Lower leg skin (tissue), 4 donors: Measurements from ENCODE around the gene OGFOD1. TPM values are rescaled to one million over a fixed set of nuclear protein-coding genes. Genes with fewer than 3 reads are reported as not detected.

ENCODE experiments used
- DNase-seq, 2 donors: peaks; one replicate each; pipeline ENCODE4 v3.0.0-alpha.2; 2019; ENCODE audit warnings: low spot score in 2 of 2
- H3K4me3 ChIP-seq: fragments of 200-600 bp; sonication (generic); 2 replicates; pipeline ENCODE4 v1.5.1; 2017; ENCODE audit warnings: mild to moderate bottlenecking, low read depth; ENCODE audit not compliant: poor library complexity, severe bottlenecking
- POLR2A ChIP-seq, 2 donors: fragments of 450-650 bp; IDR thresholded peaks; one replicate each; pipeline ENCODE4 v1.6.1; 2016 to 2017; ENCODE audit warnings: antibody characterized with exemption in 2 of 2, mild to moderate bottlenecking in 1 of 2, moderate library complexity in 1 of 2
- WGBS, 2 donors: methylation state at CpG; one replicate each; pipeline ENCODE4 v1.1.5; 2018; 5-methylcytosine and 5-hydroxymethylcytosine counted together
- intact Hi-C: fragments of 100-400 bp; cut with DNase I; formaldehyde crosslinking; loops from one replicate; pipeline ENCODE4 v1.15.0; 2023; ENCODE audit warnings: low total_unique reads
- total RNA-seq, 4 donors: library from RNA; depleted of rRNA; stranded (reverse); fragments of >200 nt; gene quantifications; one replicate each; pipeline ENCODE4 v1.1.0, GENCODE V29; 2016
- TF ChIP-seq, protein P1 (sequence below), 3 donors: fragments of 450-650 bp; IDR thresholded peaks; one replicate each; pipeline ENCODE4 v1.5.1; 2016; ENCODE audit warnings: antibody characterized with exemption in 3 of 3, mild to moderate bottlenecking in 3 of 3, moderate library complexity in 2 of 3

The OGFOD1 gene
- total RNA-seq, 4 donors from 2014 or later, result 17.0 to 42.2 (median 34.6) TPM

- peak overlapping the region; percentile 97 for H3K4me3 ChIP-seq
- DNase-seq, result no peak
- intact Hi-C loops, result no loop called here
- 22 to 24% methylated on average over 7 of the region's 7 CpGs for WGBS, 2 donors
- no peak for TF ChIP-seq POLR2A (IDR thresholded peaks at IDR 0.05)
- TF ChIP-seq, protein P1, sequence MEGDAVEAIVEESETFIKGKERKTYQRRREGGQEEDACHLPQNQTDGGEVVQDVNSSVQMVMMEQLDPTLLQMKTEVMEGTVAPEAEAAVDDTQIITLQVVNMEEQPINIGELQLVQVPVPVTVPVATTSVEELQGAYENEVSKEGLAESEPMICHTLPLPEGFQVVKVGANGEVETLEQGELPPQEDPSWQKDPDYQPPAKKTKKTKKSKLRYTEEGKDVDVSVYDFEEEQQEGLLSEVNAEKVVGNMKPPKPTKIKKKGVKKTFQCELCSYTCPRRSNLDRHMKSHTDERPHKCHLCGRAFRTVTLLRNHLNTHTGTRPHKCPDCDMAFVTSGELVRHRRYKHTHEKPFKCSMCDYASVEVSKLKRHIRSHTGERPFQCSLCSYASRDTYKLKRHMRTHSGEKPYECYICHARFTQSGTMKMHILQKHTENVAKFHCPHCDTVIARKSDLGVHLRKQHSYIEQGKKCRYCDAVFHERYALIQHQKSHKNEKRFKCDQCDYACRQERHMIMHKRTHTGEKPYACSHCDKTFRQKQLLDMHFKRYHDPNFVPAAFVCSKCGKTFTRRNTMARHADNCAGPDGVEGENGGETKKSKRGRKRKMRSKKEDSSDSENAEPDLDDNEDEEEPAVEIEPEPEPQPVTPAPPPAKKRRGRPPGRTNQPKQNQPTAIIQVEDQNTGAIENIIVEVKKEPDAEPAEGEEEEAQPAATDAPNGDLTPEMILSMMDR (IDR thresholded peaks at IDR 0.05), result no peak
These were observed 27.6 kb upstream of the OGFOD1 start for GRCh38 chr16:56423584-56424403.

GRCh38 chr16:56424404-56424764 is 27.0 kb upstream of the OGFOD1 start:
- TF ChIP-seq, protein P1 (IDR thresholded peaks at IDR 0.05), result no peak
- no peak for TF ChIP-seq POLR2A (IDR thresholded peaks at IDR 0.05)
- intact Hi-C loops, result no loop called here
- H3K4me3 ChIP-seq, result peak overlapping the region; percentile 97
- DNase-seq, result no peak
- 1 to 2% methylated on average over 16 of the region's 16 CpGs for WGBS, 2 donors

DNA sequence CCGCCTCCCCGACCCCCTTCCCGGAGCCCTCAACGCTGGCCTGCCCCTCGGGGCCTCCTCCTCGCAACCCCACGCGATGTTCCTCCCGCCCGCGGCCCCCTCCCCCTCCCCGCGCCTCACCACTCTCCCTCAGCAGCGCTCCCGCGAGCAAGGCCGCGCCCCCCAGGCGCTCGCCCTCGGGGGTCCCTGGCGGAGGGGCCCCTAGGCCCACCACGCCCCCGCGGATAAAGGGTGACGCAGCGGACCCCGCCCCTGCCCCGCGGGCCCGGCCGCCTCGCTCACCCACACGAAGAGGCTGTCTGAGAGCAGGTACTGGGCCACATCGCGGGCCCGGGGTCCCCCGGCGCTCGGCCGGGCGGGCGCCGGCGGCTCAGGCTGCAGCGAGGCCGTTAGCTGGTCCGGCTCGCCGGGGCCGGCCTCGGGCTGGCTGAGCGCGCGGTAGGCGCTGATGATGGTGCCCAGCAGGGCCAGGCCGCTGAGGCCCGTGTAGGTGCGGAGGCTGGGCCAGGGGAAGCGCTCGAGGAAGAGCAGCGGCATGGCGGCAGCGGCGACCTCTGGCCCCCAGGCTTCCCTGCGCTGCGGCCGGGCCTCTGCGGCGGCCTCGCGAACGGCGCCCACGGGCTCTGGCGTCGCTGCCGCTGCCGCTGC is 26.4 kb upstream of the OGFOD1 start:
- 1% methylated on average over 25 to 28 of the region's 79 CpGs for WGBS, 2 donors
- no peak for TF ChIP-seq POLR2A (IDR thresholded peaks at IDR 0.05)
- TF ChIP-seq, protein P1 (IDR thresholded peaks at IDR 0.05), result no peak
- intact Hi-C loops, result no loop called here
- H3K4me3 ChIP-seq, result peak overlapping the region; percentile 97
- DNase-seq, result peak in 1 of 2 donors; percentile 89

DNA sequence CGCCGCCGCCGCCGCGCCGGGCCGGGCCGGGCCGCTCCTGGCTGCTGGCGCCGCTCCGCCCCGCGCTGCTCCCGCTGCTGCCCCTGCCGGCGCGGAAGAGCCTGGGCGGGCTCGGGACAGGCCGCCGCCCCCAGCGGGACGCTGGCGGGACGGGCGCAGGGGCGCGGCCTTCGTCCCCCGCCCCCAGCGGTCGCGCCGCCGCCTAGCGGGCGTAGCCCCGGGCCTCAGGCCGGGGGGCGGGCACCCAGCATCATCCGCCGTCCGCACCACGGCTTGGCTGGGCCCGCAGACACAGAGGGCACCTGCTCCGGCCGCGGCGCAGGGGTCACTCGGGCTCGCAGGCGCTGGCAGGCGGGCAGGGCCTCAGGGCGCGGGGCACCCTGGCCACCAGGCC is 25.9 kb upstream of the OGFOD1 start, which contains the start of gene AMFR:
TSS of gene AMFR (minus strand) at position 107 of the 394 bp plus-strand sequence. CDS start 218 bp downstream, outside the sequence.
- H3K4me3 ChIP-seq, result peak within 1 kb of the TSS; percentile 97
- no peak for DNase-seq
- 0% methylated on average over 7 to 21 of the region's 57 CpGs for WGBS, 2 donors
- intact Hi-C loops, result no loop called here
- TF ChIP-seq, protein P1 (IDR thresholded peaks at IDR 0.05), result no peak
- TF ChIP-seq POLR2A (IDR thresholded peaks at IDR 0.05), result no peak

GRCh38 chr16:56426585-56426984 is 24.8 kb upstream of the OGFOD1 start:
- H3K4me3 ChIP-seq, result no peak overlapping the region
- 57 to 71% methylated on average over 4 of the region's 4 CpGs for WGBS, 2 donors
- TF ChIP-seq, protein P1 (IDR thresholded peaks at IDR 0.05), result no peak
- TF ChIP-seq POLR2A (IDR thresholded peaks at IDR 0.05), result no peak
- no peak for DNase-seq
- intact Hi-C loops, result no loop called here
